Calu3 (cell line): ENCODE results near the gene PPFIBP2. TPM values are rescaled to one million over a fixed set of nuclear protein-coding genes. Genes with fewer than 3 reads are reported as not detected.

Source experiments
- BruUV-seq: library from RNA; stranded (reverse); fragments of 400-500 nt; replicated peaks from 2 replicates; lab custom pipeline; 2021; lab: Mats Ljungman, UMichigan
- CTCF ChIA-PET: fragments of 300-600 bp; sonication (Branson Sonifier 250); formaldehyde crosslinking; loops from one replicate; lab custom pipeline; 2022; ENCODE audit warnings: antibody characterized with exemption; lab: Charles Lee
- DNase-seq: peaks from one replicate; pipeline ENCODE4 v3.0.0; 2022
- H3K27ac Mint-ChIP-seq: one replicate; pipeline ENCODE4 v1.8.0; 2022; ENCODE audit warnings: mixed read lengths; ENCODE audit not compliant: unreplicated experiment
- H3K27me3 Mint-ChIP-seq: one replicate; pipeline ENCODE4 v1.8.0; 2022; ENCODE audit warnings: mixed read lengths; ENCODE audit not compliant: unreplicated experiment
- H3K36me3 Mint-ChIP-seq: one replicate; pipeline ENCODE4 v1.8.0; 2022; ENCODE audit warnings: mild to moderate bottlenecking, moderate library complexity, mixed read lengths; ENCODE audit not compliant: insufficient read depth, unreplicated experiment
- H3K4me1 Mint-ChIP-seq: one replicate; pipeline ENCODE4 v1.8.0; 2022; ENCODE audit warnings: mild to moderate bottlenecking, low read depth, mixed read lengths; ENCODE audit not compliant: unreplicated experiment
- H3K4me3 Mint-ChIP-seq: one replicate; pipeline ENCODE4 v1.8.0; 2022; ENCODE audit warnings: mild to moderate bottlenecking, low read depth, moderate library complexity, mixed read lengths; ENCODE audit not compliant: unreplicated experiment
- H3K9me3 Mint-ChIP-seq: one replicate; pipeline ENCODE4 v1.8.0; 2022; ENCODE audit warnings: low read depth, mixed read lengths; ENCODE audit not compliant: unreplicated experiment
- intact Hi-C: fragments of 100-400 bp; cut with micrococcal nuclease; formaldehyde crosslinking; loops from one replicate; pipeline ENCODE4 v1.10.0; 2022; ENCODE audit not compliant: unreplicated experiment
- total RNA-seq: library from RNA; stranded (reverse); gene quantifications from 2 replicates; pipeline ENCODE4 v1.2.3, GENCODE V29; 2022
- TF ChIP-seq, protein P1 (sequence below): fragments of 200-600 bp; IDR thresholded peaks from one replicate; pipeline ENCODE4 v1.8.0; 2022; ENCODE audit warnings: antibody characterized with exemption; ENCODE audit not compliant: unreplicated experiment

Gene PPFIBP2
- total RNA-seq, 1 experiment from 2014 or later = 28.5 TPM

DNA sequence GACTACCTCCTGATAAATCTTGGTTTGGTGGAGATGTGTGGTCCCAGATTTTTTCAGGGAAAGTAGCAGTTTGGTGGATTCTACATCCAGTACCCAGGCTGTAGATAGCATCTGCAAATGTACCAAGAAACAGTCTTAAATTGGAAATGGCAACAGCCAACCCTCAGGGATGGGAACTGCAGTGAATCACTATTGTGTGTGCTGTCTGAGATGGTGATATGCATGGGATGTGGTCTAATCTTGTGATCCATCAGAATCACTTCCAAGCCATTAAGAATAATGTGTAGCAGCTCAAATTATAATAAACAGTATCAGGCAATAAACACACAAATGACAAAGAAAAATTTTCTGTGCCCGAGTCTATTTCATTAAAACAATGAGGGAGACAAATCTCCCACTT, 25.1 kb upstream of the PPFIBP2 start:
- peaks cover 40% of the 10 kb centered on the region for H3K27me3 Mint-ChIP-seq
- intact Hi-C loops = no loop called here
- H3K36me3 Mint-ChIP-seq = no peaks in the 10 kb centered on the region
- no peak overlapping the region for H3K27ac Mint-ChIP-seq
- H3K4me1 Mint-ChIP-seq = no peaks in the 10 kb centered on the region
- DNase-seq = no peak
- BruUV-seq = no TSS peak
- H3K9me3 Mint-ChIP-seq = no peaks in the 10 kb centered on the region
- TF ChIP-seq, protein P1, sequence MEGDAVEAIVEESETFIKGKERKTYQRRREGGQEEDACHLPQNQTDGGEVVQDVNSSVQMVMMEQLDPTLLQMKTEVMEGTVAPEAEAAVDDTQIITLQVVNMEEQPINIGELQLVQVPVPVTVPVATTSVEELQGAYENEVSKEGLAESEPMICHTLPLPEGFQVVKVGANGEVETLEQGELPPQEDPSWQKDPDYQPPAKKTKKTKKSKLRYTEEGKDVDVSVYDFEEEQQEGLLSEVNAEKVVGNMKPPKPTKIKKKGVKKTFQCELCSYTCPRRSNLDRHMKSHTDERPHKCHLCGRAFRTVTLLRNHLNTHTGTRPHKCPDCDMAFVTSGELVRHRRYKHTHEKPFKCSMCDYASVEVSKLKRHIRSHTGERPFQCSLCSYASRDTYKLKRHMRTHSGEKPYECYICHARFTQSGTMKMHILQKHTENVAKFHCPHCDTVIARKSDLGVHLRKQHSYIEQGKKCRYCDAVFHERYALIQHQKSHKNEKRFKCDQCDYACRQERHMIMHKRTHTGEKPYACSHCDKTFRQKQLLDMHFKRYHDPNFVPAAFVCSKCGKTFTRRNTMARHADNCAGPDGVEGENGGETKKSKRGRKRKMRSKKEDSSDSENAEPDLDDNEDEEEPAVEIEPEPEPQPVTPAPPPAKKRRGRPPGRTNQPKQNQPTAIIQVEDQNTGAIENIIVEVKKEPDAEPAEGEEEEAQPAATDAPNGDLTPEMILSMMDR = no peak
- CTCF ChIA-PET = no interaction called here
- H3K4me3 Mint-ChIP-seq = no peak overlapping the region

DNA sequence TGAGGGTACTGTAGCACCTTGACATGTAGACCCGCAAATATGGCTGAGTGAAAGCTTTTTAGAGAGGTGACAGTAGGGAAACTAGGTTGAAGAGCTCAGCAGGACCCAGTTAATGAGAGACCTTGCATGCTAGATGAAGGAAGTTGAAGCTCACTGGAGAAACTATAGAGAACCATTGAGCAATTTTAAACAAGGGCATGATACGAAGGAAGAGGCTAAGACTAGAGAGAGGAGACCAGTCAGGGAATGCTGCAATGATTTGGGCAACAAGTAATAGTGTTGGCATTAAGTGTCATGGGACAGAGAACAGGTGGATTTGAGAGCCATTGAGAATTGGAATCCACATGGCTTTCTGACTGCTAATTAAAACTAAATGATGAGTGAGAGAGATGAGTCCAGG, 24.4 kb upstream of the PPFIBP2 start:
- intact Hi-C loops = no loop called here
- Mint-ChIP-seq H3K27me3 (peaks cover 47% of the 10 kb centered on the region), H3K36me3 (no peaks in the 10 kb centered on the region), H3K4me3 (no peak overlapping the region), H3K9me3 (no peaks in the 10 kb centered on the region), H3K27ac (no peak overlapping the region), H3K4me1 (no peaks in the 10 kb centered on the region)
- TF ChIP-seq, protein P1 = no peak
- no TSS peak for BruUV-seq
- CTCF ChIA-PET = no interaction called here
- no peak for DNase-seq

DNA sequence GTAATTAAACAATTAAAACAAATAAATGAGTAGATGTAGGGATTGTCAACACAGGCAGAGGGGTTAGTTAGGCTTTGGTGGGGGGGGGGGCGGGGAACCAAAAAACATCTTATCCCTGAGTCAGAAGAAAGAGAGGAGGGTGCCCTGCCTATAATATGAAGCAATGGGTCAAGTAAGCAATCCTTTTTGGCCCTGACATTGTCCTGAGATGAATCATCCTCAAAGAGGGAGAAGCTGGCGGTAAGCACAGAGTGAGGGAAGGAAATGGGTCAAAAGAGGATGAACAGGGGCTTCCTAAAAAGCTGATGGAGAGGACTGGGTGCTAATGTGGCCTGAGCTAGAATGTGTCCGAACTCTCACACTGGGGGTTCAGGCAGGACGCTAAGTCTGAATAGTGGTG, 23.7 kb upstream of the PPFIBP2 start:
- Mint-ChIP-seq H3K27me3 (peaks cover 54% of the 10 kb centered on the region), H3K9me3 (no peaks in the 10 kb centered on the region), H3K4me3 (no peak overlapping the region), H3K27ac (no peak overlapping the region), H3K4me1 (no peaks in the 10 kb centered on the region), H3K36me3 (no peaks in the 10 kb centered on the region)
- no TSS peak for BruUV-seq
- CTCF ChIA-PET = interaction anchor here (0.7 kb wide), 1 partner anchor 1137 kb away, joined by 6 read pairs; no protein-coding TSS in a partner anchor
- intact Hi-C loops = no loop called here
- TF ChIP-seq, protein P1 = no peak
- DNase-seq = no peak

DNA sequence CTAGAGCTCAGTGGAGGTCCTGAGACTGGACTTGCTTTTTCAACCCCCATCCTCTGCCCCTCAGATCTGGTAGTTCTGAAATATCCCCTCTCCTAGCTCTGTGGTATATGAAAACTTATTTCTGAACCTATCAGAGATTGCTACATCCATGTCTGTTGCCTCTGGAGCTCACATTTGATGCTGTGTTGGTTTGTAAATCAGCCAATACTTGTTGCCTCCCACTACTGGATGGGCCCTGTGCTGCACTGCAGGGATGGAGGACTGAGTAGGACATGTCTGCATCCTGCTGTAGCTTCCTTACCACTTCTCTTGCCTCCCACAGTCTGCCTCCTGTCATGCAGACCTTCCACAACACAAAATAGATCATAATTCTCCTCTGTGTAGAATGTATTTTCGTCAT, 23.3 kb upstream of the PPFIBP2 start:
- Mint-ChIP-seq H3K36me3 (no peaks in the 10 kb centered on the region), H3K4me1 (no peaks in the 10 kb centered on the region), H3K27ac (no peak overlapping the region), H3K27me3 (peaks cover 59% of the 10 kb centered on the region), H3K9me3 (no peaks in the 10 kb centered on the region), H3K4me3 (no peak overlapping the region)
- no peak for DNase-seq
- intact Hi-C loops = no loop called here
- TF ChIP-seq, protein P1 = no peak
- CTCF ChIA-PET = interaction anchor here (0.7 kb wide), 1 partner anchor 1137 kb away, joined by 6 read pairs; no protein-coding TSS in a partner anchor
- no TSS peak for BruUV-seq
